ENCODE measurements around the gene BTN1A1. TPM values are rescaled to one million over a fixed set of nuclear protein-coding genes. Genes with fewer than 3 reads are reported as not detected.

Gene BTN1A1
- total and polyA plus RNA-seq, 9 of the 15 experiments (the other 6 are each of a cell fraction or from before 2014, with no cell fraction given): 0.01 to 0.15 (median 0.06) TPM; not detected in 4

- TF ChIP-seq ARID2 (IDR thresholded peaks at IDR 0.05): 0 out of 2 replicates have a peak, but pooled peaks have one; percentile 46
- TF ChIP-seq MGA (IDR thresholded peaks at IDR 0.05): peak; percentile 72
- no peak for TF ChIP-seq ZNF717 (CRISPR knock-in tag; IDR thresholded peaks at IDR 0.05)
- TF ChIP-seq POU5F1 (IDR thresholded peaks at IDR 0.05; ENCODE audit: borderline replicate concordance, low read depth, low read length, partially characterized antibody): no peak
- TF ChIP-seq TAF9B (IDR thresholded peaks at IDR 0.05; ENCODE audit: partially characterized antibody): peak; percentile 24
- TF ChIP-seq PRMT5 (CRISPR knock-in tag; IDR thresholded peaks at IDR 0.05): no peak
- 0 out of 2 replicates have a peak, but pooled peaks have one; percentile 7 for TF ChIP-seq GATAD2B (IDR thresholded peaks at IDR 0.05; ENCODE audit: borderline replicate concordance)
These were observed 36.6 kb downstream of the BTN1A1 start (continued) for GRCh38 chr6:26536571-26537159.
